Measurements from ENCODE around the gene TTC31.
A peak's percentile ranks its signal among the peaks of the same experiment; 100 is the strongest.

The TTC31 gene

GRCh38 chr2:74461187-74462053 is 21.5 kb upstream of the TTC31 start:
- Histone ChIP-seq H3K27me3 (ENCODE audit: control insufficient read depth, low read length) (no peaks in the 10 kb centered on the region), H3K4me3 (ENCODE audit: low read length) (no peak overlapping the region)

DNA sequence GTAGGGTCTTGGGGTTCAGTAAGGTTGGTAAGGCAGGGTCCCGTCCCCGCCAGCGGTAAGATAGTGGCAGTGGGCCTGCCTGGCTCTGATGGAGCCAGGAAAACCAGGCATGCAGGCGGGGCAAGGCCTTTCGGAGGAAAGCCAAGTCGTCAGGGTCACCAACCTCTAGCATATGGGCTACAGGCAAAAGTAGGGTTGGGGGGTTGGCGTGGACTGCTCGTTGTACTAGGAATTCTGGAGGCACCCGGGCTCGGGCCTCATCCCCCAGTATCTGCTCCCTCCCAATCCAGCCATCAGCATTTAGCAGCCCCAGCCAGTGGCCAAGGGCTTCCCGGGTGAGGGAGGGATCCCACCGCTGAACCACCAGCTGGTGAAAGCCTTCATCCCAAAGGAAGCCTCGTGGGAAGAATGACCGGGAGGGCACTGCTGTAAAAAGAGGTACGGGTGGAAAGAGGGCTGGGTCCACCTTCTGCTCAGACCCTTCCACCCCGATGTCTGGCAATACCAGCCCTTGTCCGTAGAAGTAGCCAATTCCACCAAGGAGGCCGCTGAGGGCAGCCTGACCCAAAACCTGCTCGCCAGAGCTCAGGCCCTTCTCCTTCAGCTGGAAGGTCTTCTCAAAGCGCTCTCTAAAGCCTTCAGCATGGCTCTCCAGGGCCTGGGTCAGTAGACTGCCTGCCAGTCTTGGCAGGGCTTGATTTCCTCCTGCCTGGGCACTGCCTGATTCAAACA is 20.7 kb upstream of the TTC31 start:
- Histone ChIP-seq H3K36me3 (ENCODE audit: control insufficient read depth, low read length) (peaks cover 33% of the 10 kb centered on the region), H4K20me1 (ENCODE audit: control insufficient read depth, insufficient read depth, low read depth, low read length) (no peaks in the 10 kb centered on the region), H3K9me3 (ENCODE audit: control insufficient read depth, insufficient read depth, low read length) (no peaks in the 10 kb centered on the region), H3K27ac (ENCODE audit: low read depth, low read length) (no peak overlapping the region), H3F3A (ENCODE audit: control insufficient read depth, insufficient read depth) (0 out of 2 replicates have a peak, but pooled peaks cover 4% of the 10 kb centered on the region), H3K4me1 (ENCODE audit: control insufficient read depth, low read length) (peaks cover 17% of the 10 kb centered on the region), H3K27me3 (ENCODE audit: control insufficient read depth, low read length) (no peaks in the 10 kb centered on the region), H3K4me2 (ENCODE audit: low read length) (no peak overlapping the region), H3K79me2 (ENCODE audit: control insufficient read depth, low read length) (peaks cover 40% of the 10 kb centered on the region), H3K4me3 (ENCODE audit: low read length) (no peak overlapping the region), H3K9me2 (replicated peaks; ENCODE audit: control insufficient read depth, low read length) (no peaks in the 10 kb centered on the region)
- no peak for TF ChIP-seq EZH2phosphoT487 (IDR thresholded peaks at IDR 0.05; ENCODE audit: borderline replicate concordance, low read length)
- TF ChIP-seq, protein P1, sequence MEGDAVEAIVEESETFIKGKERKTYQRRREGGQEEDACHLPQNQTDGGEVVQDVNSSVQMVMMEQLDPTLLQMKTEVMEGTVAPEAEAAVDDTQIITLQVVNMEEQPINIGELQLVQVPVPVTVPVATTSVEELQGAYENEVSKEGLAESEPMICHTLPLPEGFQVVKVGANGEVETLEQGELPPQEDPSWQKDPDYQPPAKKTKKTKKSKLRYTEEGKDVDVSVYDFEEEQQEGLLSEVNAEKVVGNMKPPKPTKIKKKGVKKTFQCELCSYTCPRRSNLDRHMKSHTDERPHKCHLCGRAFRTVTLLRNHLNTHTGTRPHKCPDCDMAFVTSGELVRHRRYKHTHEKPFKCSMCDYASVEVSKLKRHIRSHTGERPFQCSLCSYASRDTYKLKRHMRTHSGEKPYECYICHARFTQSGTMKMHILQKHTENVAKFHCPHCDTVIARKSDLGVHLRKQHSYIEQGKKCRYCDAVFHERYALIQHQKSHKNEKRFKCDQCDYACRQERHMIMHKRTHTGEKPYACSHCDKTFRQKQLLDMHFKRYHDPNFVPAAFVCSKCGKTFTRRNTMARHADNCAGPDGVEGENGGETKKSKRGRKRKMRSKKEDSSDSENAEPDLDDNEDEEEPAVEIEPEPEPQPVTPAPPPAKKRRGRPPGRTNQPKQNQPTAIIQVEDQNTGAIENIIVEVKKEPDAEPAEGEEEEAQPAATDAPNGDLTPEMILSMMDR (IDR thresholded peaks at IDR 0.05; ENCODE audit: low read depth, low read length, poor library complexity, severe bottlenecking): no peak

More at GRCh38 chr2:74461187-74462053, 21.5 kb upstream of the TTC31 start:
- H3K27ac ChIP-seq (ENCODE audit: low read depth, low read length): no peak overlapping the region
- peaks cover 9% of the 10 kb centered on the region; the same call in 1 of the 2 replicates for H3F3A ChIP-seq (ENCODE audit: control insufficient read depth, insufficient read depth)
- H4K20me1 ChIP-seq (ENCODE audit: control insufficient read depth, insufficient read depth, low read depth, low read length): no peaks in the 10 kb centered on the region
- peaks cover 43% of the 10 kb centered on the region for H3K79me2 ChIP-seq (ENCODE audit: control insufficient read depth, low read length)
- H3K9me3 ChIP-seq (ENCODE audit: control insufficient read depth, insufficient read depth, low read length): no peaks in the 10 kb centered on the region
- H3K4me1 ChIP-seq (ENCODE audit: control insufficient read depth, low read length): peaks cover 22% of the 10 kb centered on the region
- no peaks in the 10 kb centered on the region for H3K9me2 ChIP-seq (replicated peaks; ENCODE audit: control insufficient read depth, low read length)
- TF ChIP-seq EZH2phosphoT487 (IDR thresholded peaks at IDR 0.05; ENCODE audit: borderline replicate concordance, low read length): no peak
- TF ChIP-seq, protein P1 (IDR thresholded peaks at IDR 0.05; ENCODE audit: low read depth, low read length, poor library complexity, severe bottlenecking): peak; percentile 54
- H3K4me2 ChIP-seq (ENCODE audit: low read length): no peak overlapping the region
- H3K36me3 ChIP-seq (ENCODE audit: control insufficient read depth, low read length): peaks cover 38% of the 10 kb centered on the region

DNA sequence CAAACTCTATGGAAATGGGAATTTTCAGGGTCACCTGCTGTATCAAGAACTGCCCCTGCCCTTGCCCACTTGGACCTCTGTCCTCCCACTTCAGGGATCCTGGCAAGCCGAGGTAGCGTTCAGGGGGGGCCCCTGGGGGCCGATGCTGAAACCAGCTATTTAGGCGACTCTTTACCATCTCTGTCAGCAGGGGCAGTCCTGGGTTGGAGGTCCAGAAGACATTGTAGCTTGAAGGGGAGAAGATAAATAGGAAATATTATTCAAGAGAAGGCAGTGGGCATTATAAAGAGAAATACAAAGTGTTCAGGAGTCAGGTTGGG is 20.1 kb upstream of the TTC31 start:
- Histone ChIP-seq H3K9me3 (ENCODE audit: control insufficient read depth, insufficient read depth, low read length) (no peaks in the 10 kb centered on the region), H4K20me1 (ENCODE audit: control insufficient read depth, insufficient read depth, low read depth, low read length) (no peaks in the 10 kb centered on the region), H3K4me2 (ENCODE audit: low read length) (no peak overlapping the region), H3K79me2 (ENCODE audit: control insufficient read depth, low read length) (peaks cover 40% of the 10 kb centered on the region), H3K4me1 (ENCODE audit: control insufficient read depth, low read length) (peaks cover 17% of the 10 kb centered on the region), H3K36me3 (ENCODE audit: control insufficient read depth, low read length) (peaks cover 33% of the 10 kb centered on the region), H3K27me3 (ENCODE audit: control insufficient read depth, low read length) (no peaks in the 10 kb centered on the region), H3K4me3 (ENCODE audit: low read length) (no peak overlapping the region), H3K9me2 (replicated peaks; ENCODE audit: control insufficient read depth, low read length) (no peaks in the 10 kb centered on the region), H3F3A (ENCODE audit: control insufficient read depth, insufficient read depth) (0 out of 2 replicates have a peak, but pooled peaks cover 4% of the 10 kb centered on the region), H3K27ac (ENCODE audit: low read depth, low read length) (no peak overlapping the region)
- TF ChIP-seq, protein P1 (IDR thresholded peaks at IDR 0.05; ENCODE audit: low read depth, low read length, poor library complexity, severe bottlenecking): no peak
- no peak for TF ChIP-seq EZH2phosphoT487 (IDR thresholded peaks at IDR 0.05; ENCODE audit: borderline replicate concordance, low read length)
